Endothelial cell of coronary artery (primary cell): ENCODE results near the gene LY6G6D. TPM values are rescaled to one million over a fixed set of nuclear protein-coding genes. Genes with fewer than 3 reads are reported as not detected.

Experiments
- total RNA-seq: library from RNA; depleted of rRNA; stranded (reverse); fragments of >200 nt; gene quantifications from 2 replicates; pipeline ENCODE4 v1.2.3, GENCODE V29; 2014

The LY6G6D gene, protein sequence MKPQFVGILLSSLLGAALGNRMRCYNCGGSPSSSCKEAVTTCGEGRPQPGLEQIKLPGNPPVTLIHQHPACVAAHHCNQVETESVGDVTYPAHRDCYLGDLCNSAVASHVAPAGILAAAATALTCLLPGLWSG
- not detected in 2 replicates for total RNA-seq

DNA sequence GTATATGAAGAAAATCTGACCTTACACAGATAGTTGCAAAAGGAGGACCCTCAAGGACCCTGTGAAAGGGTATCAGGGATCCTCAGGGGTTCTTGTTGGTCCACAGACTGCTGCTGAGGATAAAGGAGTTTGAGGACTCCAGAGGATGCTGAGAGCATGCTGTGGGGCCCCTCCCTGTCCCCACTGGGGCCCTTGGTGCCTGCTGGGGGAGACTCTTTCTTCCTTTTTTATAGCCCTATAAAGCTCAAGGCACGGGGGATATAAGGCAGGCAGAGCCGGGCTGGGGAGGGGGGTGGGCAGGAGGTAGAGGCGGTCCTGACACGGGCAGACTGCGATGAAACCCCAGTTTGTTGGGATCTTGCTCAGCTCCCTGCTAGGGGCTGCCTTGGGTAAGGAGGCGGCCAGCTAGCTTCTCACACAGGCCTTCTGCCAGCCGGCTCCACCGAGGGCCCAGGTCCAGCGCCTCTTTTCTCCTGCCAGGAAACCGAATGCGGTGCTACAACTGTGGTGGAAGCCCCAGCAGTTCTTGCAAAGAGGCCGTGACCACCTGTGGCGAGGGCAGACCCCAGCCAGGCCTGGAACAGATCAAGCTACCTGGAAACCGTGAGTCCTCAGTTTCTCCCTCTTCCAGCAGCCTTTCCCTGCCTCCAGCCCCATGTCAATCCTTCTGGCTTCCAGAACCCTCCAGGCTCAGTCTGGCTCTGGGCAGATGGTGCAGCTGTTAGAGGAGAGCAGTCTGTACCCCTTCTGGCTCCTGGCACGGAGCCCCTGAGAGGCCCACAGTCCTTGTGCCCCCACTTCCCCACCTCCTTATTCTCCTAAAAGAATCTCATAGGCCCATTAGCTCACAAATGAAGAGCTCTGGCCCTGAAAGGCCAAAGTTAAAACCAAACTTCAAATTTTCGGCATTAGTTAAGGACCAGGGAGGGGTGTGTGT is at the start of gene LY6G6D:
Gene LY6G6D (plus strand): TSS at position 327 of the 937 bp plus-strand sequence. CDS start 8 bp downstream, at position 335.

DNA sequence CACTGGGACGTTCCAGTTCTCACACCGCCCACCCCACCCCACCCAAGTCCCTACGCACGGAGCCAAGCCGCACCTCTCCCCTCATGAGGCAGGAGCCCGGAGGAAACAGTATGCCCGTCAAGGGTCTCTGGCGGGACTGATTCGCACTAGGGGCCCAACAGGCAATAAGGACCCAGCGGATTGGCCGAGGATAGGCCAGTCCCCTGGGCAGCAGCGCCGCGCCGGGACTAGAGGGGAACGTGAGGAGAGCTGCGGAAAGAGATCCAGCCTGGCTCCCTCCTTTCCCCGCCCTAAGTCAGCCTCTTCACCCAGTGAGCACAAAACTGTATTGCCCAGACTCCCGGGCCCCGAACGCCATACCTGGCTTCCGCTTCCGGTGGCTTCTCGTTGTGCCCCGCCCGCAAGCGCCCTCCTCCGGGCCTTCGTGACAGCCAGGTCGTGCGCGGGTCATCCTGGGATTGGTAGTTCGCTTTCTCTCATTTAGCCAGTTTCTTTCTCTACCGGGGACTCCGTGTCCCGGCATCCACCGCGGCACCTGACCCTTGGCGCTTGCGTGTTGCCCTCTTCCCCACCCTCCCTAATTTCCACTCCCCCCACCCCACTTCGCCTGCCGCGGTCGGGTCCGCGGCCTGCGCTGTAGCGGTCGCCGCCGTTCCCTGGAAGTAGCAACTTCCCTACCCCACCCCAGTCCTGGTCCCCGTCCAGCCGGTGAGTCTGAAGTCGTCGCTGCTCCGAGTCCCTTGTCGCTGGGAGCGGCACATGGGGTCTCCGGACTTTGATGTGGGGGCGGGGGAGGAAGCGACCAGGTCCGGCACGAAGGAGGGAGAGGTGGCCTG is 49.4 kb upstream of the LY6G6D start, which contains the start of gene CSNK2B:
Gene CSNK2B (plus strand): TSS at position 580 of the 836 bp plus-strand sequence. CDS start 752 bp downstream, outside the sequence.

DNA sequence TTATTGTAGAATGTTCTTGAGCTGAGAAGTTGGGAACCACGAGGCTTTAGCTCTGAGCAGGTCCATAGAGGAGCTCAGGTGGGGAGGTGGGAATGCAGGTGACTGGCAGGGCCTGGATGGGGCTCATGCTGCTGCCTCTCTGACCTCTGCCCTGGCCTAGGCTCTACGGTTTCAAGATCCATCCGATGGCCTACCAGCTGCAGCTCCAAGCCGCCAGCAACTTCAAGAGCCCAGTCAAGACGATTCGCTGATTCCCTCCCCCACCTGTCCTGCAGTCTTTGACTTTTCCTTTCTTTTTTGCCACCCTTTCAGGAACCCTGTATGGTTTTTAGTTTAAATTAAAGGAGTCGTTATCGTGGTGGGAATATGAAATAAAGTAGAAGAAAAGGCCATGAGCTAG is 45.5 kb upstream of the LY6G6D start, which contains the start of gene LY6G5B:
Gene LY6G5B (plus strand): TSS at position 301 of the 400 bp plus-strand sequence. CDS start 975 bp downstream, outside the sequence.

DNA sequence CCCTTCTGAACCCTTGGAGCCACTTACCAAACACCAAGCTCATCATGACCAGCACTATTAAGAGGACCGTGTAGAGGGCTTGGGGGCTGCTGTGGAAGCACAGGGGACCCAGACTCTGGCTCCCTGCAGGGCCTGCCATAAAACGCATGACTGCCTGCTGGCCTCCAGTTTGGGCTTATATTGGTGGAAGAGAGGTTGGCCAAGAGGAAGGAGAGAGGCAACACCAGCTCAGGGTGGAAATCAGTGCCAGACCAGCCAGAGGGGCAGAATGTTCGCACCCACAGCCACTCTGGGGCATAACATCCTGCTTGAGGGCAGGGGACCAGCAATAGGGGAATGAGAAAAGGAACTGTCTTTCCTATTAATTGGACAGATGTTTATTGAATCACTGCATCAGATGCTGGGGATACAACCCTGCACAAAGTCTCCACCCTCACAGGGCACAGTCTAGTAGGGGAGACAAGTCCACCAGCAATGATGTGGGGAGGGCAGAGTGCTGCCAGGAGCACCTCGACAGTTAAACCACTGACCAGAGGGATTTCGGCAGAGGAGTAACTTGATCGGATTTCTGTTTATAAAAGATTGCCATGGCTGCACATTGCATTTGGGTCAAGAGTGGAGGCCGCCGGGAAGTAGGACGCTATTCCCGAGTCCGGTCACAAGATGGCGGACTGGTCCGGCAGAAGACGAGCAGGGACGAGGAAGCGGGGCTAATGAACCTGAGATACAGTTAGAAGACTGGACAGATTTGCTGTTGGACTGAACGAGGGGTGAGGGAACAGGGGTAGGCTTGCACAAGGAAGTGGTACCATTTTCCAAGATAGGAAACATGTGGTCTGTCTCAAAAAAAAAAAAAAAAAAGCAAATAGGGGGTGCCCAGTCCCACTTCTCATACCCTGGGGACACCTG is 34.7 kb upstream of the LY6G6D start, which contains the start of gene LY6G5C:
Gene LY6G5C (minus strand): TSS at position 842 of the 909 bp plus-strand sequence. CDS start 694 bp downstream, at position 148.

GRCh38 chr6:31702819-31703716 is 12.1 kb upstream of the LY6G6D start, which contains the start of gene ABHD16A:
ABHD16A (minus strand) TSS chr6:31703324; CDS start chr6:31703281, 43 bp downstream.

GRCh38 chr6:31706599-31706998 is 8.5 kb upstream of the LY6G6D start, which contains the start of gene LY6G6F:
LY6G6F (plus strand) TSS chr6:31706866; CDS start chr6:31706907, 41 bp downstream.

GRCh38 chr6:31721351-31722020 is 6.3 kb downstream of the LY6G6D start, which contains the start of gene LY6G6C:
LY6G6C (minus strand) TSS chr6:31721746; CDS start chr6:31721679, 67 bp downstream.

GRCh38 chr6:31723245-31723979 is 8.3 kb downstream of the LY6G6D start, which contains the start of gene MPIG6B:
MPIG6B (plus strand) TSS chr6:31723373; CDS start chr6:31723384, 11 bp downstream.

DNA sequence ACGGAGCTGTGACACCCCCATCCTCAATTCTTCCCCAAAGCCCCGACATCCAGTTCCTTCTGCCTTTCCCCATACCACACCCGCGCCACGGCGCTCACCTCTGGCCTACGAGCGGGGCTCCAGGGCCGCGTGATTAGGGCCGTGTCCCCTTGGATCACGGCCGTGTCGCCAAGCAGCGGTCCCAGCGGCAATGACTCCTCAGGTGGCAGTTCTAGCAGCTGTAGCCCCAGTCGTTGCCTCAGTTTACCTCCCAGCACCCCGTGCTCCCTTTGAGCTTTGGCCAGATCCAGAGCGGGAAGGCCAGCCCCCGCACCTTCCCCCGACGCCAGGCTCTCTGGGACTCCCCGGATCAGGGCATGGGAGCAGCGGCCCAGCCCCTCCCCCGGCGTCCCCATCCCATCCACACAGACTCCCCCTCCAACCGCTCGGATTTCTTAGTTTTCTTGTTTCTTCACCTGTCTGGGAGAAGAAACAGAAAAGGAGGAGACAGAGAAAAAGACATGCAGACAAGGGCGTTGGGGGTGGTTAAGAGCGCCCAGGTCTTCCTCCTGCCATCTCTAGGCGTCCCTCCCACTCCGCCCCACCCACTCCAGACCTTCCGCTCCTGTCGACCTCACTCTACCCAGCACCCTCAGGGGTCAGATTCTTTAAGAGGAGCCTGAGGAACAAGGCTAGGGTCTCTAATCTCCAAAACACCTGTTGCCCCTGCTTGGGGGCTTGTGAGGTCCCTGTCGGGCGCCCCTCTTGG is 13.8 kb downstream of the LY6G6D start, which contains the start of gene DDAH2:
Gene DDAH2 (minus strand): TSS at position 533 of the 748 bp plus-strand sequence. CDS start 138 bp downstream, at position 395.

GRCh38 chr6:31736021-31736767 is 21.0 kb downstream of the LY6G6D start, which contains the start of gene CLIC1:
CLIC1 (minus strand) TSS chr6:31736530; CDS start chr6:31736300, 230 bp downstream.

GRCh38 chr6:31739639-31740396 is 24.7 kb downstream of the LY6G6D start, which contains the start of gene MSH5:
MSH5 (plus strand) TSS chr6:31740005; CDS start chr6:31740467, 462 bp downstream.

GRCh38 chr6:31762356-31762755 is 47.2 kb downstream of the LY6G6D start, which contains the start of gene SAPCD1:
SAPCD1 (plus strand) TSS chr6:31762656; CDS start chr6:31763055, 399 bp downstream.

